G401.6 (cell line): ENCODE results near the gene ALDH9A1.

Experiments
- FAIRE-seq: peaks from 2 replicates; lab custom pipeline; 2012; peaks lifted over from hg19 to GRCh38; lab: Jason Lieb, UNC

Gene ALDH9A1

DNA sequence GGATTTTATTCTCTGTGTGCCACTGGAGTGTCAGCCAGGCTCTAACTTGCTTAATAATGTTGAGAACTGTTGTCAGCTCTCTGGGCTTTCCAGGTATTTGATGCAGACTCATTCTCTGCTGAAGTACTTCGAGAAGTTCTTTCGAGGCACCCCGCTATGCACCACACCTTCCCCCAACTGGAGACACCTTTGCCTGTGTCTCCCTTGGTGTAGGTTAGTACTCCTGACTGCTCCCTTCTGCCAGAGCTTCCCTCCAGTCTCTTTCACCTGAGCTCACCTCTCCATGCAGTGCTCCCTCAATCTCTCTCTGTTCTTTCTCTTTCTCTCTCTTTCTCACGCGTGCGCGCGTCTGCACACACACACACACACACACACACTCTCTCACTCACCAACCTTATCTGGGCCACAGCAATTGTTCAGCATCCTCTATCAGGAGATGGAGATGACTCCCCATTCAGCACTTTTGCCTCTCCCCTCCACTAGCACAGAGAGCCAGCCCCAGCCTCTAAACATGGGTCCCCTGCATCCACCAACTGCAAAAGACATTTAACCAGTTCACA is 81.3 kb downstream of the ALDH9A1 start:
- no peak for FAIRE-seq

DNA sequence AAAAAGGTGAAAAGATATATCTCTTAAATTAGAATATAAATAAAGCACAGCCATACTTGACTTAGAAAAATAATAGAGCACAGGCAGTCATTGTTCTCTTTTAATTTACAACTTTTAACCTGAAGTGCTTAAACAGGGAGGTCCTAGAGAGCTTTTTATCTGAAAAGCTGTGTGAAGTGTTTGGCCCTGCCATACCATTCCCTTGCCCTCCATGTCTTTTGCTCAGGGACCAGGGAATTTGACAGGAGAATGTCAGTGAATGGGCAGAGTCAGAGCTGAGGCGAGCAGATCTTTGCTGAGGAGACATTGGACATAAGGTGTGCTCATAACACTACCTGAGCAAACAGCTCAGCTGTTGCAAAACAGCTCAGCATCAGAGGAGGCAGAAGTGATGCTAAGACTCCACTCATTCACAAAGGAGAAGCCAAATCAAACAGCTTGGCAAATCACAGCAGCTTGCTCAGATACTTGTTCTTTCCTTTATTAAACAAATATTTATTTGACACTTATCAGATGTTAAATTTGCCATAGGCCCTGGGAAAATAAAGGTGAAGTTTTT is 82.2 kb downstream of the ALDH9A1 start:
- FAIRE-seq: no peak
